ENCODE data around the gene THAP3.

The THAP3 gene

DNA sequence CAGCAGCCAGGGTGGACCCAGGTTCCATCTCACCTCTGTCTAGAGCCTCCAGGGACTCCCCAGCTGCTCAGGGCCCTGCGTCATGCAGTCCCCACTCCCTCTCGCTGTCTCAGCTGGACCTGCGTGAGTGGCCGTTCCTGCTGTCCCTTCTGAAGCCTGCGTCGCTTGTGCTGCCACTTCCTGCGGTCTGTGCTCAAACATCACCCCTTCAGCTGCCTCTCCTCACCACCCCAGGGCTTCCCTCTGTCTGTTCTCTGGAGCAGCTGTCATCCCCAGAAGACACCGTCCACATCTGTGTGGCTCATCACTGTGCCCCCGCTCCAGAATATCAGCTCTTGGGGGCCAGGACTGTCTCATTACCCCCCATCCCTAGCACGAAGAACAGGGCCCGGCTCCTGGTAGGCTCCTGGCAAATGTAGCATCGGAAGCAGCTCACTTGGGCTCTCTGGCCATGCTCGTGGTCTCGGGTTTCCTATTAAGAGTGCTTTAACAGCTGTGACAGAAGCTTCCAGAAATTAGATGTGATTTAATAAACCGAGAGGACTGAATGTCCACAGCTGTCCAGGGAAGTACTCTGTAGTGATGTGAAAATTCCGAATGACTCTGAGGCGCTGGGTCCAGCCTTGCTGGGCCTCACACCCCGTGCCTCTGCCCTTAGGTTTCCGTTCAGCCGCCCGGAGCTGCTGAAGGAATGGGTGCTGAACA, 3.3 kb downstream of the THAP3 start:
- H3K4me3 ChIP-seq (ENCODE audit: low read depth, low read length): no peak overlapping the region
- TF ChIP-seq, protein P1, sequence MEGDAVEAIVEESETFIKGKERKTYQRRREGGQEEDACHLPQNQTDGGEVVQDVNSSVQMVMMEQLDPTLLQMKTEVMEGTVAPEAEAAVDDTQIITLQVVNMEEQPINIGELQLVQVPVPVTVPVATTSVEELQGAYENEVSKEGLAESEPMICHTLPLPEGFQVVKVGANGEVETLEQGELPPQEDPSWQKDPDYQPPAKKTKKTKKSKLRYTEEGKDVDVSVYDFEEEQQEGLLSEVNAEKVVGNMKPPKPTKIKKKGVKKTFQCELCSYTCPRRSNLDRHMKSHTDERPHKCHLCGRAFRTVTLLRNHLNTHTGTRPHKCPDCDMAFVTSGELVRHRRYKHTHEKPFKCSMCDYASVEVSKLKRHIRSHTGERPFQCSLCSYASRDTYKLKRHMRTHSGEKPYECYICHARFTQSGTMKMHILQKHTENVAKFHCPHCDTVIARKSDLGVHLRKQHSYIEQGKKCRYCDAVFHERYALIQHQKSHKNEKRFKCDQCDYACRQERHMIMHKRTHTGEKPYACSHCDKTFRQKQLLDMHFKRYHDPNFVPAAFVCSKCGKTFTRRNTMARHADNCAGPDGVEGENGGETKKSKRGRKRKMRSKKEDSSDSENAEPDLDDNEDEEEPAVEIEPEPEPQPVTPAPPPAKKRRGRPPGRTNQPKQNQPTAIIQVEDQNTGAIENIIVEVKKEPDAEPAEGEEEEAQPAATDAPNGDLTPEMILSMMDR (IDR thresholded peaks at IDR 0.05; ENCODE audit: low read depth, low read length): no peak
- in situ Hi-C loops (cut with HindIII; ENCODE audit: low sequenced_read_pairs): no loop called here
- DNase-seq (ENCODE audit: low read depth, low spot score): no peak

DNA sequence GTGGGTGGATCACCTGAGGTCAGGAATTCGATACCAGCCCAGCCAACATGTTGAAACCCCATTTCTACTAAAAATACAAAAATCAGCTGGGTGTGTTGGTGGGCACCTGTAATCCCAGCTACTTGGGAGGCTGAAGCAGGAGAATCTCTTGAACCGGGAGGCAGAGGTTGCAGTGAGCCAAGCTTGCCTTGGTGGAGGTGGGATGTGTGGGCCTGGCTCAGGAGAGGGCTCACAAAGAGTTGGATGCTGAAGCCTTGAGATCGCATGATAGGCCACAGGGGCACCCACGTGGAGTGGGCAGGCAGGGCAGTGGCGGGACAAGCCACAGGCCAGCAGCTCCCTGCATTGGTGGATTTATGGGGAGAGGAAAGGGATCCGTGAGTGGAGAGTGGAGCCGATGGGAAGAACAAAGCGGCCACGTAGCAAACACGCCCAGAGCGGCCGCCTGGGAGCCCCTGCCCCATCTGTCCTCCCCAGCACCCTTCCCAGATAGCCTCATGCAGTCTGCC, 4.4 kb downstream of the THAP3 start:
- TF ChIP-seq, protein P1 (IDR thresholded peaks at IDR 0.05; ENCODE audit: low read depth, low read length): no peak
- H3K4me3 ChIP-seq (ENCODE audit: low read depth, low read length): no peak overlapping the region
- DNase-seq (ENCODE audit: low read depth, low spot score): no peak
- in situ Hi-C loops (cut with HindIII; ENCODE audit: low sequenced_read_pairs): no loop called here

DNA sequence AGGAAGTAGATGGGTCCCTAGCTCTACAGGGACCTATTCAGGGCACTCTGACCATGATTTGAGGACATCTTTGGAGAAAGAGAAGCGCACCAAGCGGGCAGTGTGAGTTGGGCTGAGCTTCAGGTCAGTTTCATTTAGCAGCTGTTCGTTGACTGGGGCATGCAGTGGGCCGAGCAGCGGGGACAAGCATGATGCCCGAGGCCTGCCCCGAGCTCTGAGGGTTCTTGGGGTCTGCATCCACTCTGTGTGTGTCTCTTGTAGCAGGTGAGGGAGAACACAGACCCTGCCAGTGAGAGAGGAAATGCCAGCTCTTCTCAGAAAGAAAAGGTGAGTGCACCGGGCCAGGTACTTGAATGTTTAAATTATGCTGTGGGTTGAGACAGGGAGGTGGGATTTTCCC, 5.4 kb downstream of the THAP3 start:
- in situ Hi-C loops (cut with HindIII; ENCODE audit: low sequenced_read_pairs): no loop called here
- no peak overlapping the region for H3K4me3 ChIP-seq (ENCODE audit: low read depth, low read length)
- no peak for DNase-seq (ENCODE audit: low read depth, low spot score)

DNA sequence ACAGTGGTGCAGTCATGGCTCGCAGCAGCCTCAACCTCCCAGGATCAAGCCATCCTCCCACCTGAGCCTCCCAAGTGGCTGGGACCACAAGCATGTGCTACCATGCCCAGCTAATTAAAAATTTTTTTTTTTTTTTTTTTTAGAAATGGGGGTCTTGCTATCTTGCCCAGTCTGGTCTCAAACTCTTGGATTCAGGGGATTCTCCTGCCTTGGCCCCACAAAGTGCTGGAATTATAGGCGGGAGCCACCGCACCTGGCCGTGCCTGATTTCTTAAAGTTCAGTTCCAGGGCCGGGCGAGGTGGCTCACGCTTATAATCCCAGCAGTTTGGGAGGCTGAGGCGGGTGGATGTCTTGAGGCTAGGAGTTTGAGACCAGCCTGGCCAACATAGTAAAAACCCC, 6.4 kb downstream of the THAP3 start:
- TF ChIP-seq, protein P1 (IDR thresholded peaks at IDR 0.05; ENCODE audit: low read depth, low read length): no peak
- no peak for DNase-seq (ENCODE audit: low read depth, low spot score)
- no peak overlapping the region for H3K4me3 ChIP-seq (ENCODE audit: low read depth, low read length)
- in situ Hi-C loops (cut with HindIII; ENCODE audit: low sequenced_read_pairs): no loop called here

More for the DNA sequence above, 5.4 kb downstream of the THAP3 start:
- TF ChIP-seq, protein P1 (IDR thresholded peaks at IDR 0.05; ENCODE audit: low read depth, low read length): no peak

DNA sequence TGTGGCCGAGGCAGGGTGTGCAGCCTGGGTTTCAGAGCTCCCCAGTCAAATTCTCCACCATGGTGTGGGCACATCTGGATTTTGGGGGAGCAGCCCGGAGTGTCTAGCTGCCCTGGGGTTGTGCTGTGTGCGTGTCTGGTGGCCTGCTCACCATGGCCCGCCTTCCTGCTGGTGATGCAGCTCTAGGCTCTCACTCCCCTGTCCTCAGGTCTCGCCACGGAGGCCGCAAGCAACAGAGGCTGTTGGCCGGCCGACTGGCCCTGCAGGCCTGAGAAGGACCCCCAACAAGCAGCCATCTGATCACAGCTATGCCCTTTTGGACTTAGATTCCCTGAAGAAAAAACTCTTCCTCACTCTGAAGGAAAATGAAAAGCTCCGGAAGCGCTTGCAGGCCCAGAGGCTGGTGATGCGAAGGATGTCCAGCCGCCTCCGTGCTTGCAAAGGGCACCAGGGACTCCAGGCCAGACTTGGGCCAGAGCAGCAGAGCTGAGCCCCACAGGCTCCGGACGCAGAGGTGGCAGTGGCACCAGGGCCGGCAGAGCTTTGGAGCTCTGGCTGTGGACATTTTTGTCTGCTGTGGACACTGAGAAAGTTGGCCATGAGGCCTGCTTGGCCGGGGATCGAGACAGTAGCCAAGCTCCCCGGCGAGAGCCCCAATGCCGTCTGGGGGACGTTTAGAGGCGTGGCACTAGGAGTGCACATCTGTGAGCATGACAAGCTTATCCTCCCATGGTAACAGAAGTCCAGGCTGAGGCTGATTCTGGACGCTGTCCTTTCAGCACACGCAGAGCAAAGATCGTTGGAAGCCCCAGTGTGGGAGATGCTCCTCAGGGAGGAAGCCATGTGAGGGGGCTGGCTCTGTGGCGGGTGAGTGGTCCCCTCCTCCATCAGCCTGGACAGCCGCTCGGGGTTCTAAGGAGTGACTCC, 8.2 kb downstream of the THAP3 start:
- no peak for DNase-seq (ENCODE audit: low read depth, low spot score)
- in situ Hi-C loops (cut with HindIII; ENCODE audit: low sequenced_read_pairs): no loop called here
- TF ChIP-seq, protein P1 (IDR thresholded peaks at IDR 0.05; ENCODE audit: low read depth, low read length): no peak
- H3K4me3 ChIP-seq (ENCODE audit: low read depth, low read length): no peak overlapping the region

DNA sequence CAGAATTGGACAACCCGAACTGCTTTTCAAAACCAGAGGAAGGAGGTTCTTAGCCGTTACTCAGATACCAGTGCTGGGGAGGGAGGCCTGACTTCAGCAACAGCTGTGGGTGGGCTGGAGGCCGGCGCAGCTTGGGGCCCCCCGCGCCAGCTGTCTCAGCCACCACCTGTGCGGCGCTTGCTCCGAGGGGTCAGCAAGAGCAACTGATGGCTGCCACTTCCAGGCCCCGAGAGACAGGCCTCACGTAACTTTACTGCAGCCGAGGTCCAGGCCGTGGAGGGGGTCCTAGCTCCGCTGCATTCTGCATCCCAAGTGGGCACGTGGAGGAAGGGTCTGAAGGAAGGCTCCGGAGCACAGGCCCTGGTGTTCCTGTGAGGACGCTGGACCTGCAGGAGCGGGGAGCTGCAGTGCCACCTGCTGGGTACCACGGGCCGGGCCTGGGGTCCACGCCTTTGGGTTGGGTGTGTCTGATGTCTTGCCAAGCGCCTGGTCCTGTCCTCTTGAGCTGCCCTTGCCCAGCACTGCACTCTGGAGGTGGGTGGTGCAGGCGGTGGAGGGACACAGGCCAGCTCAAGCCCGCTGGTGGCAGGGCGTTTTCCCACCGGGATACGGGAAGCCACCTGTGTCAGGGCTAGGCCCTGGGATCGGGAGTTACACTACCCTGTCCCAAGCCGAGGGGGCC, 9.8 kb downstream of the THAP3 start:
- H3K4me3 ChIP-seq (ENCODE audit: low read depth, low read length): no peak overlapping the region
- TF ChIP-seq, protein P1 (IDR thresholded peaks at IDR 0.05; ENCODE audit: low read depth, low read length): peak; percentile 56
- peak; percentile 22 for DNase-seq (ENCODE audit: low read depth, low spot score)
- in situ Hi-C loops (cut with HindIII; ENCODE audit: low sequenced_read_pairs): no loop called here
